IPS-18a (cell line): ENCODE results near the gene REST.

Source experiments
- H3K27ac ChIP-seq: one replicate; pipeline ENCODE4 v1.5.1; 2013; ENCODE audit warnings: low read length
- H3K27me3 ChIP-seq: one replicate; pipeline ENCODE4 v1.6.1; 2013; ENCODE audit warnings: mild to moderate bottlenecking, low read length; ENCODE audit not compliant: control insufficient read depth, insufficient read depth
- H3K36me3 ChIP-seq: one replicate; pipeline ENCODE4 v1.6.1; 2013; ENCODE audit warnings: low read depth, low read length; ENCODE audit not compliant: control insufficient read depth
- H3K4me1 ChIP-seq: one replicate; pipeline ENCODE4 v1.6.1; 2013; ENCODE audit warnings: low read depth, low read length; ENCODE audit not compliant: control insufficient read depth
- H3K4me3 ChIP-seq: one replicate; pipeline ENCODE4 v1.5.1; 2013; ENCODE audit warnings: low read length
- H3K9ac ChIP-seq: one replicate; pipeline ENCODE4 v1.6.1; 2013; ENCODE audit warnings: mild to moderate bottlenecking, low read length, moderate library complexity
- H3K9me3 ChIP-seq: one replicate; pipeline ENCODE4 v1.6.1; 2013; ENCODE audit warnings: low read depth, low read length; ENCODE audit not compliant: control insufficient read depth

The REST gene

DNA sequence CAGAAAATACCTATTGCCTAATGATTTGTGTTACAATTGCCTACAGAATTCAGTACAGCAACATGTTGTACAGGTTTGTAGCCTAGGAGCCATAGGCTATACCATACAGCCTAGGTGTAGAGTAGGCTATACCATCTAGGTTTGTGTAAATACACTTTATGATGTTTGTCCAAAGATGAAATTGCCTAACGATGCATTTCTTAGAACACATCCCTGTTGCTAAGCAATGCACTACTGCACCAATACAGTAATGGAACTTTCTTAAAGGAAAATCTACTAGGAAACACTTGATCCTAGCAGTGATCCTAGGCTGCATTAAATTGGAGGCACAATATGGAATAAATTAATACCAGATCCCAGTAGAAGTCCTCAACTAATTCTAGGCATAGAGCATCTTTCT lies 51.4 kb downstream of the REST start:
- peaks cover 18% of the 10 kb centered on the region for H3K36me3 ChIP-seq
- no peaks in the 10 kb centered on the region for H3K27me3 ChIP-seq
- no peak overlapping the region for H3K9ac ChIP-seq
- H3K4me3 ChIP-seq = no peak overlapping the region
- H3K9me3 ChIP-seq = no peaks in the 10 kb centered on the region
- no peaks in the 10 kb centered on the region for H3K4me1 ChIP-seq
- H3K27ac ChIP-seq = no peak overlapping the region

- no peaks in the 10 kb centered on the region for H3K9me3 ChIP-seq
- no peak overlapping the region for H3K27ac ChIP-seq
- H3K4me3 ChIP-seq = no peak overlapping the region
- H3K9ac ChIP-seq = no peak overlapping the region
- no peaks in the 10 kb centered on the region for H3K27me3 ChIP-seq
- no peaks in the 10 kb centered on the region for H3K4me1 ChIP-seq
- peaks cover 32% of the 10 kb centered on the region for H3K36me3 ChIP-seq
Measured at GRCh38 chr4:56961107-56961500, 53.4 kb downstream of the REST start.

- Histone ChIP-seq H3K9ac (no peak overlapping the region), H3K4me1 (no peaks in the 10 kb centered on the region), H3K27me3 (no peaks in the 10 kb centered on the region), H3K36me3 (peaks cover 40% of the 10 kb centered on the region), H3K27ac (no peak overlapping the region), H3K9me3 (no peaks in the 10 kb centered on the region), H3K4me3 (no peak overlapping the region)
Measured at GRCh38 chr4:56971383-56971782, 63.7 kb downstream of the REST start.

DNA sequence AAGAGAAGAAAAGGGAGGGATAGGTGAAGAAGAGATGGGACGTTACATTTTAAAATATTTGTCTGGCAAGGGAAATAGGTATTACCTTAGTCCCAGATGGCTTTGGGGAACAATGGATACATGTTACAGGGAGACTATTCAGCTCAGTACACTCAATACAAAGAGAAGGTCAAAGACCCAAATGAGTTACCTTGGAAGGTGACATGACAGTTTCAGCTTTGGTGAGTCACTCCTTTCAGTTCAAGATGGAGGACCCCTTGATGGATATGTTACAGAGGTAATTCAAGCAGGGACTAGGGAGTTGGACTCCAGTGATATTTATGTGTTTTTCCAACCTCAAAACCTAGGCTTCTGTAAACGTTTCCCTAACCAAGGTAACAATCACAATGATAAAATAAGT lies 64.7 kb downstream of the REST start:
- H3K27ac ChIP-seq = no peak overlapping the region
- H3K4me3 ChIP-seq = no peak overlapping the region
- H3K9ac ChIP-seq = no peak overlapping the region
- no peaks in the 10 kb centered on the region for H3K27me3 ChIP-seq
- no peaks in the 10 kb centered on the region for H3K9me3 ChIP-seq
- peaks cover 36% of the 10 kb centered on the region for H3K36me3 ChIP-seq
- H3K4me1 ChIP-seq = no peaks in the 10 kb centered on the region

DNA sequence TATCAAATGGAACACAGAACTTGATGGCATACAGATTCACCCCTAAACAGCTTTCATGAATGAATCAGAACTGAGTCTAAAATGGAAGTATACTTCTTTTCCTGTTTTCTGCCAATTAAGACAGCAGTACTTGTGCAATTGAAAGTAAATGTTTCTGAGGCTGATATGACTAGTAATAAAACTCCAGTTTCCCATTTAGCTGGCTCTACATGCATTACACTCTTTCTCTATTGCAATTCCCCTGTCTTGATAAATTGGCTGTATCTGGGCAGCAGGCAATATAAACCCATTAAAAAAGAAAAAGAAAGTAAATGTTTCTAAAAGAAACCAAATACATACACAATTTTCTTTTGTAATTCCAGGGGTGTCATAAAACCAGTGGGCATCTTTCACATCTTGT lies 65.1 kb downstream of the REST start:
- no peaks in the 10 kb centered on the region for H3K27me3 ChIP-seq
- H3K9me3 ChIP-seq = no peaks in the 10 kb centered on the region
- no peak overlapping the region for H3K9ac ChIP-seq
- H3K4me1 ChIP-seq = no peaks in the 10 kb centered on the region
- H3K4me3 ChIP-seq = no peak overlapping the region
- H3K27ac ChIP-seq = no peak overlapping the region
- H3K36me3 ChIP-seq = peaks cover 34% of the 10 kb centered on the region

GRCh38 chr4:56973336-56973735 lies 65.6 kb downstream of the REST start:
- Histone ChIP-seq H3K4me3 (no peak overlapping the region), H3K27me3 (no peaks in the 10 kb centered on the region), H3K4me1 (no peaks in the 10 kb centered on the region), H3K27ac (no peak overlapping the region), H3K9ac (no peak overlapping the region), H3K9me3 (no peaks in the 10 kb centered on the region), H3K36me3 (peaks cover 31% of the 10 kb centered on the region)

GRCh38 chr4:56976283-56976836 lies 68.7 kb downstream of the REST start:
- no peaks in the 10 kb centered on the region for H3K4me1 ChIP-seq
- no peaks in the 10 kb centered on the region for H3K9me3 ChIP-seq
- H3K36me3 ChIP-seq = peaks cover 22% of the 10 kb centered on the region
- peak overlapping the region; percentile 97 for H3K4me3 ChIP-seq
- H3K27me3 ChIP-seq = no peaks in the 10 kb centered on the region
- no peak overlapping the region for H3K27ac ChIP-seq
- peak overlapping the region; percentile 90 for H3K9ac ChIP-seq

DNA sequence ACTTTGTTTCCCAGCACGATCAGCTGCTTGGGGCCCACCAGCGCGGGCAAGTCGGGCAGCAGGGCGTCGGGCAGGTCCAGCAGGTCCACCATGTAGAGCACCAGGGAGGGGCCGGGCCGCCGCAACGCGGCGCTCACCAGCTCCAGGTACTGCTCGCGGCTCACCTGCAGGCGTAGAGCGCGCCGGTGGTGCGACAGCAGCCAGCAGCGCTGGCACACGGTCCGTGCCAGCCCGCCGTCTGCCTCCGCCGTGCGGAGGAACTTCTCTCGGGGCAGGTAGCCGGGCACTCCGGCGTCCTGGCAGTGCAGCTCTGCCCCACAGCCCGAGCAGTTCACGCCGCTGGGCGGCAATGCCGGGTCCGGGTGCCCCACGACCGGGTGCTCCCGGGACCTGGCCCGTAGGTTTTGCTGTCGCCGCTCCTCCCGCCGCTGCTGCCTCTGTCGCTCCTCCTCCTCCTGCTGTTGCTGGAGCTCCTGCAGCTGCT lies 69.2 kb downstream of the REST start:
- peak overlapping the region; percentile 97 for H3K4me3 ChIP-seq
- H3K36me3 ChIP-seq = peaks cover 19% of the 10 kb centered on the region
- H3K9ac ChIP-seq = peak overlapping the region; percentile 90
- no peaks in the 10 kb centered on the region for H3K4me1 ChIP-seq
- H3K9me3 ChIP-seq = no peaks in the 10 kb centered on the region
- no peak overlapping the region for H3K27ac ChIP-seq
- H3K27me3 ChIP-seq = no peaks in the 10 kb centered on the region

- Histone ChIP-seq H3K9ac (peak within 1 kb of the TSS; percentile 90), H3K36me3 (peaks cover 14% of the 10 kb centered on the region), H3K9me3 (no peaks in the 10 kb centered on the region), H3K4me3 (peak within 1 kb of the TSS; percentile 97), H3K27ac (no peak within 1 kb of the TSS), H3K27me3 (no peaks in the 10 kb centered on the region), H3K4me1 (no peaks in the 10 kb centered on the region)
Measured at GRCh38 chr4:56977321-56978012, 69.8 kb downstream of the REST start, which contains the start of gene NOA1. Gene NOA1 (minus strand): TSS chr4:56977606. CDS start chr4:56977585, 21 bp downstream.

GRCh38 chr4:56978750-56979303 lies 71.1 kb downstream of the REST start, which contains the start of gene POLR2B:
Gene POLR2B (plus strand): TSS chr4:56978896. CDS start chr4:56978986, 90 bp downstream.
- peak within 1 kb of the TSS; percentile 76 for H3K27ac ChIP-seq
- no peaks in the 10 kb centered on the region for H3K4me1 ChIP-seq
- peaks cover under 1% of the 10 kb centered on the region for H3K36me3 ChIP-seq

DNA sequence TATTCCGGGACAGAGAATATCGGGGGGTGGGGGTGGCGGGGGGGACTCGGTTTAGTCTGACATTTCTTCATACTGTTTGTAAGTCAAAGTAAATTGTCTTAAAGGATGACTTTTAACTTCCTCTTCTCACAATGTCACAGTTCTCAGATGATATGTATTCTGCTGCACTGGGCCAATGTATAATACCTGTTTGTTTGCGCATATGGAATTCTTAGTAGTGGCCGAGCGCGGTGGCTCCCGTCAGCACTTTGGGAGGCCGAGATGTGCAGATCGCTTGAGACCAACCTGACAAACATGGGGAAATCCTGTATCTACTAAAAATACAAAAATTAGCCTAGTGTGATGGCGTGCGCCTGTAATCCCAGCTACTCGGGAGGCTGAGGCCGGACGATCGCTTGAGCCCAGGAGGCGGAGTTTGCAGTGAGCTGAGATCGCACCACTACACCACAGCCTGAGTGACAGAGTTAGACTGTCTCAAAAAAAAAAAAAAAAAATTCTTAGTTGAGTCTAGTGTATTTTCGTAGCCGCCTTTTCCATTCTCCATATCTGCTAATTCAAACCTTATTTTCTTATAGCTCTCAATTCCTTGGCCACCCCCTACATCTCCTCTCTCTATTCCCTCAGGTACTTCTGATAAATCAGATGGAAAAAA lies 71.8 kb downstream of the REST start:
- Histone ChIP-seq H3K36me3 (no peaks in the 10 kb centered on the region), H3K27me3 (no peaks in the 10 kb centered on the region), H3K4me3 (peak overlapping the region; percentile 97), H3K9ac (peak overlapping the region; percentile 90), H3K9me3 (no peaks in the 10 kb centered on the region), H3K27ac (no peak overlapping the region), H3K4me1 (no peaks in the 10 kb centered on the region)

More at GRCh38 chr4:56978750-56979303, 71.1 kb downstream of the REST start, which contains the start of gene POLR2B:
- Histone ChIP-seq H3K9ac (peak within 1 kb of the TSS; percentile 90), H3K9me3 (no peaks in the 10 kb centered on the region), H3K4me3 (peak within 1 kb of the TSS; percentile 97), H3K27me3 (no peaks in the 10 kb centered on the region)
